Right lobe of liver (tissue), 6 donors: Measurements from ENCODE around the gene RGL2. TPM values are rescaled to one million over a fixed set of nuclear protein-coding genes. Genes with fewer than 3 reads are reported as not detected.

Experiments
- ATAC-seq, 4 donors: fragments of 200-7000 bp; cut with Tn5 transposase; one replicate each; pipeline ENCODE4 v1.9.1; 2020; ENCODE audit warnings: mild to moderate bottlenecking in 4 of 4, moderate library complexity in 4 of 4
- DNase-seq, 3 donors: peaks; one replicate each; pipeline ENCODE4 v3.0.0-alpha.2; 2020
- H3K27ac ChIP-seq, 3 donors: fragments of 200-600 bp; one replicate each; pipeline ENCODE4 v1.8.0; 2022
- H3K27me3 ChIP-seq, 2 donors: fragments of 200-600 bp; one replicate each; pipeline ENCODE4 v1.8.0; 2022
- H3K36me3 ChIP-seq, 4 donors: fragments of 200-600 bp; sonication (generic) in 1 of 4; one replicate each; pipeline versions ENCODE4 v1.5.1 to v1.8.0; 2017 to 2022; ENCODE audit warnings: control low read depth in 1 of 4
- H3K4me1 ChIP-seq, 4 donors: fragments of 200-600 bp; sonication (generic) in 1 of 4; one replicate each; pipeline versions ENCODE4 v1.5.1 to v1.8.0; 2017 to 2022; ENCODE audit warnings: control low read depth in 1 of 4
- H3K4me3 ChIP-seq, 3 donors: fragments of 200-600 bp; one replicate each; pipeline ENCODE4 v1.8.0; 2022
- H3K9me3 ChIP-seq, 4 donors: fragments of 200-600 bp; sonication (generic) in 1 of 4; one replicate each; pipeline versions ENCODE4 v1.5.1 to v1.8.0; 2017 to 2022; ENCODE audit warnings: control low read depth in 1 of 4
- POLR2A ChIP-seq: fragments of 450-650 bp; IDR thresholded peaks from one replicate; pipeline ENCODE4 v1.6.1; 2017; ENCODE audit warnings: antibody characterized with exemption, mild to moderate bottlenecking
- WGBS: methylation state at CpG from one replicate; pipeline ENCODE4 v1.1.6; 2018; ENCODE audit warnings: low coverage, low lambda C conversion rate; ENCODE audit not compliant: insufficient coverage; ENCODE audit errors: missing lambda C conversion rate; 5-methylcytosine and 5-hydroxymethylcytosine counted together
- intact Hi-C, 2 donors: fragments of 100-400 bp; cut with DNase I; formaldehyde crosslinking; loops; one replicate each; pipeline versions ENCODE4 v1.11.2 to v1.14.1; 2022
- total RNA-seq, 6 experiments: library from RNA; depleted of rRNA in 2 of 6; stranded (reverse); fragments of >200 nt in 2 of 6; fragmentation: NEBNext Ultra II Directional in 3 of 6; extraction: Animal tissue kit (Norgen Biotek cat#: 25700) in 3 of 6; gene quantifications; one replicate each; pipeline versions ENCODE4 v1.1.0 to v1.2.4, GENCODE V29; 2016 to 2023
- TF ChIP-seq, protein P1 (sequence below), 4 donors: fragments of 200-600 bp in 3 of 4; fragments of 450-650 bp in 1 of 4; IDR thresholded peaks; one replicate each; pipeline versions ENCODE4 v1.5.1 to v1.8.0; 2016 to 2022; ENCODE audit warnings: antibody characterized with exemption in 4 of 4, mild to moderate bottlenecking in 2 of 4
- donor health status: DM: no; HTN: yes; CAD: no.
- donor health status: DM: no; HTN: no; CAD: no.
- donor health status: DM: no; HTN: no; CAD: no.
- donor health status: DM: no; HTN: yes; CAD: no.
- donor health status: DM: no; HTN: yes; CAD: no.

The RGL2 gene
- total RNA-seq, 6 experiments from 2014 or later, result 15.1 to 30.6 (median 23.3) TPM

GRCh38 chr6:33321227-33321626 lies 22.5 kb upstream of the RGL2 start:
- H3K27me3 ChIP-seq, result no peaks in the 10 kb centered on the region
- H3K9me3 ChIP-seq, result no peaks in the 10 kb centered on the region
- 83% methylated on average over 9 of the region's 9 CpGs for WGBS
- TF ChIP-seq POLR2A, result no peak
- TF ChIP-seq, protein P1, sequence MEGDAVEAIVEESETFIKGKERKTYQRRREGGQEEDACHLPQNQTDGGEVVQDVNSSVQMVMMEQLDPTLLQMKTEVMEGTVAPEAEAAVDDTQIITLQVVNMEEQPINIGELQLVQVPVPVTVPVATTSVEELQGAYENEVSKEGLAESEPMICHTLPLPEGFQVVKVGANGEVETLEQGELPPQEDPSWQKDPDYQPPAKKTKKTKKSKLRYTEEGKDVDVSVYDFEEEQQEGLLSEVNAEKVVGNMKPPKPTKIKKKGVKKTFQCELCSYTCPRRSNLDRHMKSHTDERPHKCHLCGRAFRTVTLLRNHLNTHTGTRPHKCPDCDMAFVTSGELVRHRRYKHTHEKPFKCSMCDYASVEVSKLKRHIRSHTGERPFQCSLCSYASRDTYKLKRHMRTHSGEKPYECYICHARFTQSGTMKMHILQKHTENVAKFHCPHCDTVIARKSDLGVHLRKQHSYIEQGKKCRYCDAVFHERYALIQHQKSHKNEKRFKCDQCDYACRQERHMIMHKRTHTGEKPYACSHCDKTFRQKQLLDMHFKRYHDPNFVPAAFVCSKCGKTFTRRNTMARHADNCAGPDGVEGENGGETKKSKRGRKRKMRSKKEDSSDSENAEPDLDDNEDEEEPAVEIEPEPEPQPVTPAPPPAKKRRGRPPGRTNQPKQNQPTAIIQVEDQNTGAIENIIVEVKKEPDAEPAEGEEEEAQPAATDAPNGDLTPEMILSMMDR (IDR thresholded peaks at IDR 0.05), result no peak
- H3K36me3 ChIP-seq, result peaks cover 0 to 24% (median 6%) of the 10 kb centered on the region in 4 donors
- H3K4me3 ChIP-seq, result no peak overlapping the region
- H3K27ac ChIP-seq, result peak overlapping the region in 1 of 3 donors; percentile 76
- H3K4me1 ChIP-seq, result peaks cover 0 to 50% (median 12%) of the 10 kb centered on the region in 4 donors
- peak in 1 of 3 donors; percentile 26 for DNase-seq
- intact Hi-C loops, result no loop called here
- ATAC-seq, result no peak

- H3K36me3 ChIP-seq, result peaks cover 0 to 24% (median 6%) of the 10 kb centered on the region in 4 donors
- intact Hi-C loops, result no loop called here
- peak; percentile 68 to 85 (median 83) for DNase-seq
- H3K4me3 ChIP-seq, result no peak overlapping the region
- H3K4me1 ChIP-seq, result peaks cover 0 to 50% (median 12%) of the 10 kb centered on the region in 4 donors
- H3K9me3 ChIP-seq, result no peaks in the 10 kb centered on the region
- ATAC-seq, result peak in 1 of 4 donors; percentile 11
- TF ChIP-seq, protein P1 (IDR thresholded peaks at IDR 0.05), result no peak
- TF ChIP-seq POLR2A, result no peak
- 34% methylated on average over 11 of the region's 32 CpGs for WGBS
- H3K27me3 ChIP-seq, result no peaks in the 10 kb centered on the region
- H3K27ac ChIP-seq, result peak overlapping the region; percentile 19 to 80 (median 76)
These were observed 21.8 kb upstream of the RGL2 start for GRCh38 chr6:33320315-33321181.

DNA sequence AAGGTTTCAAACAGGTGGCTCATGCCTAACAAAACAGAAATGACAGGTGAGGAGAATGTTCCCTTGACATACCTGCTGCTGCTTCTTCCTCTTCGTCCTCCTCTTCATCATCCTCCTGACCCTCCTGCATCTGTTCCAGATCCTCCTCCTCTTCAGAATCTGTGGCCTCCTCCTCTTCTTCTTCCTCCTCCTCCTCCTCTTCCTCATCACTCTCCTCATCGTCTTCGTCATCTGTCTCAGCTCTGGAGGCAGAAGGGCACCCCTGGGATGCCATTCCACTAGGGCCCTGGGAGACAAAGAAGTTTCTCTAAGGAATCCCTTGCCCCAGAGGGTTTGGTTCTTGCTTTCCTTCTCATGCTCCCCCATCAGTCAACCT lies 21.2 kb upstream of the RGL2 start:
- WGBS, result 92% methylated on average over 3 of the region's 3 CpGs
- DNase-seq (no peak), ATAC-seq (no peak)
- no peaks in the 10 kb centered on the region for H3K27me3 ChIP-seq
- H3K9me3 ChIP-seq, result no peaks in the 10 kb centered on the region
- peaks cover 0 to 24% (median 6%) of the 10 kb centered on the region in 4 donors for H3K36me3 ChIP-seq
- TF ChIP-seq POLR2A, result no peak
- TF ChIP-seq, protein P1 (IDR thresholded peaks at IDR 0.05), result no peak
- H3K4me1 ChIP-seq, result peaks cover 0 to 51% (median 12%) of the 10 kb centered on the region in 4 donors
- peak overlapping the region; percentile 19 to 80 (median 76) for H3K27ac ChIP-seq
- intact Hi-C loops, result no loop called here
- no peak overlapping the region for H3K4me3 ChIP-seq

DNA sequence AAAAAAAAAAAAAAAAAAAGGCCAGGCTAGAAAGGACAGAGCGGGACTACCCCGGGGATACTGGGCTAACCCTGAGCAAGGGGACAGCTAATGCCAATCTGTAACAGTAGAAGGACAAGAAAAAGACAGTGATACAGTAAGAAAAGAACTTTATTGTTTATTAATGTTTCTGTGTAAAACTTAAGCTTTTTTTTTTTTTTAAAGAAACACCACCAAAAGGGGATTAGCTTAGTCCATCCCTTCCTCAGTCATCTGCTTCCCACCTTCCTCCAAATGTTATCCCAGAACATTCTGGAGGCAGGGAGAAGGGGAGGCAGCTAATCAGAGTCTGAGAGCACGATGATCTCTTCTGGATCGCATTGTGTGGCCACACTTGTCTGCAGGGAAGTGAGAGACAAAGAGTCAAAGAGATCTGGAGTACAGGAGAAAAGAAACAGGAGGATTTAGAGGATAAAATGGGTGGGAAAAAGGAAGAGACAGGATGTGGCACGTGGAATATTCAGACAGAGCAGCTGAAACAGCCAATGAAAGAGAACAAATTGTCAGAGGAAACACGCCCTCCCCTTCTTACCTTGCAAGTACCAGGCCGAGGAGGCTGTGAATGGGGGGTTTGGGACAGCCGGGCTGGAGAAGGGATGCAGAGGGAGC lies 19.8 kb upstream of the RGL2 start:
- H3K9me3 ChIP-seq, result no peaks in the 10 kb centered on the region
- DNase-seq, result no peak
- intact Hi-C loops, result no loop called here
- H3K4me3 ChIP-seq, result peak overlapping the region; percentile 49 to 52 (median 51)
- WGBS, result 58% methylated on average over 7 of the region's 8 CpGs
- H3K4me1 ChIP-seq, result peaks cover 0 to 53% (median 12%) of the 10 kb centered on the region in 4 donors
- TF ChIP-seq, protein P1 (IDR thresholded peaks at IDR 0.05), result no peak
- no peak for TF ChIP-seq POLR2A
- no peaks in the 10 kb centered on the region for H3K27me3 ChIP-seq
- peaks cover 0 to 24% (median 6%) of the 10 kb centered on the region in 4 donors for H3K36me3 ChIP-seq
- no peak for ATAC-seq
- H3K27ac ChIP-seq, result peak overlapping the region; percentile 60 to 66 (median 63)
